ENCODE results near the gene RBM28. TPM values are rescaled to one million over a fixed set of nuclear protein-coding genes. Genes with fewer than 3 reads are reported as not detected.

RBM28 gene
- total and polyA plus RNA-seq, 2 of the 8 experiments (the other 6 are each of a cell fraction or from before 2014, with no cell fraction given): 12.8 to 65.3 TPM

DNA sequence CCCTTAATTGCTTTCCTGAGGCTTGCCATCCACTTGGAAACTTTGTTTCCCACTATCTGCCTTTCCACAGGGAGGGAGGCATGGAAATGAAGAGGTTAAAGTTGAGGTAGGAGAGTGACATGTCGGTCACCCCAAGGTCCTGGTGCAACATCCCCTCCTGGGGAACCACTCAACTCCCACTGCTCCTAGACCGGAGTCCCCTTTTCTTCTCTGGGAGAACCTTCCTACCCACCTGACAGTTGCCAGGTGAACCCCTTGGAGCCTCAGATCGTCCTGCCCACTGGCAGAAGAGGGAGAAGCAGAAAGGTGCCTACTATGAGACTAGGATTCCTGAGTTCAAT, 44.4 kb upstream of the RBM28 start (continued):
- TF ChIP-seq, protein P1, sequence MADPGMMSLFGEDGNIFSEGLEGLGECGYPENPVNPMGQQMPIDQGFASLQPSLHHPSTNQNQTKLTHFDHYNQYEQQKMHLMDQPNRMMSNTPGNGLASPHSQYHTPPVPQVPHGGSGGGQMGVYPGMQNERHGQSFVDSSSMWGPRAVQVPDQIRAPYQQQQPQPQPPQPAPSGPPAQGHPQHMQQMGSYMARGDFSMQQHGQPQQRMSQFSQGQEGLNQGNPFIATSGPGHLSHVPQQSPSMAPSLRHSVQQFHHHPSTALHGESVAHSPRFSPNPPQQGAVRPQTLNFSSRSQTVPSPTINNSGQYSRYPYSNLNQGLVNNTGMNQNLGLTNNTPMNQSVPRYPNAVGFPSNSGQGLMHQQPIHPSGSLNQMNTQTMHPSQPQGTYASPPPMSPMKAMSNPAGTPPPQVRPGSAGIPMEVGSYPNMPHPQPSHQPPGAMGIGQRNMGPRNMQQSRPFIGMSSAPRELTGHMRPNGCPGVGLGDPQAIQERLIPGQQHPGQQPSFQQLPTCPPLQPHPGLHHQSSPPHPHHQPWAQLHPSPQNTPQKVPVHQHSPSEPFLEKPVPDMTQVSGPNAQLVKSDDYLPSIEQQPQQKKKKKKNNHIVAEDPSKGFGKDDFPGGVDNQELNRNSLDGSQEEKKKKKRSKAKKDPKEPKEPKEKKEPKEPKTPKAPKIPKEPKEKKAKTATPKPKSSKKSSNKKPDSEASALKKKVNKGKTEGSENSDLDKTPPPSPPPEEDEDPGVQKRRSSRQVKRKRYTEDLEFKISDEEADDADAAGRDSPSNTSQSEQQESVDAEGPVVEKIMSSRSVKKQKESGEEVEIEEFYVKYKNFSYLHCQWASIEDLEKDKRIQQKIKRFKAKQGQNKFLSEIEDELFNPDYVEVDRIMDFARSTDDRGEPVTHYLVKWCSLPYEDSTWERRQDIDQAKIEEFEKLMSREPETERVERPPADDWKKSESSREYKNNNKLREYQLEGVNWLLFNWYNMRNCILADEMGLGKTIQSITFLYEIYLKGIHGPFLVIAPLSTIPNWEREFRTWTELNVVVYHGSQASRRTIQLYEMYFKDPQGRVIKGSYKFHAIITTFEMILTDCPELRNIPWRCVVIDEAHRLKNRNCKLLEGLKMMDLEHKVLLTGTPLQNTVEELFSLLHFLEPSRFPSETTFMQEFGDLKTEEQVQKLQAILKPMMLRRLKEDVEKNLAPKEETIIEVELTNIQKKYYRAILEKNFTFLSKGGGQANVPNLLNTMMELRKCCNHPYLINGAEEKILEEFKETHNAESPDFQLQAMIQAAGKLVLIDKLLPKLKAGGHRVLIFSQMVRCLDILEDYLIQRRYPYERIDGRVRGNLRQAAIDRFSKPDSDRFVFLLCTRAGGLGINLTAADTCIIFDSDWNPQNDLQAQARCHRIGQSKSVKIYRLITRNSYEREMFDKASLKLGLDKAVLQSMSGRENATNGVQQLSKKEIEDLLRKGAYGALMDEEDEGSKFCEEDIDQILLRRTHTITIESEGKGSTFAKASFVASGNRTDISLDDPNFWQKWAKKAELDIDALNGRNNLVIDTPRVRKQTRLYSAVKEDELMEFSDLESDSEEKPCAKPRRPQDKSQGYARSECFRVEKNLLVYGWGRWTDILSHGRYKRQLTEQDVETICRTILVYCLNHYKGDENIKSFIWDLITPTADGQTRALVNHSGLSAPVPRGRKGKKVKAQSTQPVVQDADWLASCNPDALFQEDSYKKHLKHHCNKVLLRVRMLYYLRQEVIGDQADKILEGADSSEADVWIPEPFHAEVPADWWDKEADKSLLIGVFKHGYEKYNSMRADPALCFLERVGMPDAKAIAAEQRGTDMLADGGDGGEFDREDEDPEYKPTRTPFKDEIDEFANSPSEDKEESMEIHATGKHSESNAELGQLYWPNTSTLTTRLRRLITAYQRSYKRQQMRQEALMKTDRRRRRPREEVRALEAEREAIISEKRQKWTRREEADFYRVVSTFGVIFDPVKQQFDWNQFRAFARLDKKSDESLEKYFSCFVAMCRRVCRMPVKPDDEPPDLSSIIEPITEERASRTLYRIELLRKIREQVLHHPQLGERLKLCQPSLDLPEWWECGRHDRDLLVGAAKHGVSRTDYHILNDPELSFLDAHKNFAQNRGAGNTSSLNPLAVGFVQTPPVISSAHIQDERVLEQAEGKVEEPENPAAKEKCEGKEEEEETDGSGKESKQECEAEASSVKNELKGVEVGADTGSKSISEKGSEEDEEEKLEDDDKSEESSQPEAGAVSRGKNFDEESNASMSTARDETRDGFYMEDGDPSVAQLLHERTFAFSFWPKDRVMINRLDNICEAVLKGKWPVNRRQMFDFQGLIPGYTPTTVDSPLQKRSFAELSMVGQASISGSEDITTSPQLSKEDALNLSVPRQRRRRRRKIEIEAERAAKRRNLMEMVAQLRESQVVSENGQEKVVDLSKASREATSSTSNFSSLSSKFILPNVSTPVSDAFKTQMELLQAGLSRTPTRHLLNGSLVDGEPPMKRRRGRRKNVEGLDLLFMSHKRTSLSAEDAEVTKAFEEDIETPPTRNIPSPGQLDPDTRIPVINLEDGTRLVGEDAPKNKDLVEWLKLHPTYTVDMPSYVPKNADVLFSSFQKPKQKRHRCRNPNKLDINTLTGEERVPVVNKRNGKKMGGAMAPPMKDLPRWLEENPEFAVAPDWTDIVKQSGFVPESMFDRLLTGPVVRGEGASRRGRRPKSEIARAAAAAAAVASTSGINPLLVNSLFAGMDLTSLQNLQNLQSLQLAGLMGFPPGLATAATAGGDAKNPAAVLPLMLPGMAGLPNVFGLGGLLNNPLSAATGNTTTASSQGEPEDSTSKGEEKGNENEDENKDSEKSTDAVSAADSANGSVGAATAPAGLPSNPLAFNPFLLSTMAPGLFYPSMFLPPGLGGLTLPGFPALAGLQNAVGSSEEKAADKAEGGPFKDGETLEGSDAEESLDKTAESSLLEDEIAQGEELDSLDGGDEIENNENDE (IDR thresholded peaks at IDR 0.05; ENCODE audit: insufficient replicate concordance, low read length): no peak
- TF ChIP-seq, protein P2, sequence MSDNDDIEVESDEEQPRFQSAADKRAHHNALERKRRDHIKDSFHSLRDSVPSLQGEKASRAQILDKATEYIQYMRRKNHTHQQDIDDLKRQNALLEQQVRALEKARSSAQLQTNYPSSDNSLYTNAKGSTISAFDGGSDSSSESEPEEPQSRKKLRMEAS (IDR thresholded peaks at IDR 0.05): no peak
